GM12892 (cell line): ENCODE measurements around the gene TPD52L1.

Experiments
- POLR2A ChIP-seq: IDR thresholded peaks from 2 replicates; pipeline ENCODE4 v1.6.1; 2011; ENCODE audit warnings: low read depth, low read length, control low read depth
- TAF1 ChIP-seq: IDR thresholded peaks from 2 replicates; pipeline ENCODE4 v1.6.1; 2011; ENCODE audit warnings: low read depth, mild to moderate bottlenecking, control low read depth, low read length, borderline replicate concordance

GRCh38 chr6:125245109-125245508 is 91.5 kb downstream of the TPD52L1 start:
- TF ChIP-seq TAF1: no peak
- TF ChIP-seq POLR2A: no peak
